ENCODE data around the gene NT5DC1.

The NT5DC1 gene

DNA sequence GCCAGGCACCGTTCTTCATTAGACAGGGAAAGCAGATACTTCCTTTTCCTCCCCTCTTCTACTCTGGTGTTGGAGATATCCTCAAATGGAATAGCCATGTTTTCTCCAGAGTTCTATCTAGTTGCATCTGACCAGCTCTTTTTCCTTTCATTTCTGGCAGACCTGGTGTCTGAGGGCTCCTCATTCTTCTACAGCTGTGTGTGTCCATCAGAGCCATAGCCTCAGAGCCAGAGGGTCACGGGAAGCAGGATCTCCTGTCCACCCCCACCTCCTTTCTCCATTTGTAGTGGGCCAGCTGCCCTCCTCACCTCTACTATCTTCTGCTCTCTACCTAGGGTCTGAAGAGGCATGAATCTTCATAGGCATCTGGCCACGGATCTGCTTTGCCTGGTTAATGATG, 96.2 kb downstream of the NT5DC1 start:
- no peak for DNase-seq

DNA sequence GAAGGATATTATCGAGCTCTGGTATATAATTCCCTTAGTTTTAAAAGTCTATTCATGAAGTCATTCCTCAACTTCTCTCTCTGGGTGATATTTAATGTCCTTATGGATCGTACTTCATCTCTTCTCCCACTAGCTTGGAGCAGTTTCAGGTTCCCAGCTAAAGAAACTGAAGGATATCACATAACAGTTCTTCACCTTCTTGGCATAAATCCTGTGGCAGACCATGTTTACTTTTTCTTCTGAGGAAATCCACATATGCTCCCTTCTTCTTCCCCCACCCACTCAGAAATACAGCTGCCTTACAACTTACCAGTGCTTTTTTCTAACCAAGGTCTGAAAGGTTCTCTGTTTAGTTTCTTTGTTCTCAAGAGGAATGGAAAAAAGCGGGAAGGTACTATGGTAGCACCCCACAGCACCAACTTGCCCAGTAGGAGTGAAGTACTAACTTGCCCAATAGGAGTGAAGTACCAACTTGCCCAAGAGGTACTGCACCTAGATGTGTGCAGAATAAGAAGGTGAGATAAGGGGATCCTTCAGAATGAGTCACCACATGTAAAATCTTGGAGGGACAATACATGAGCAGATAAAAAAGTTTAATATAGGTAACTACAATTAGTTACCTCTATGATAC, 100.1 kb downstream of the NT5DC1 start:
- DNase-seq = no peak

DNA sequence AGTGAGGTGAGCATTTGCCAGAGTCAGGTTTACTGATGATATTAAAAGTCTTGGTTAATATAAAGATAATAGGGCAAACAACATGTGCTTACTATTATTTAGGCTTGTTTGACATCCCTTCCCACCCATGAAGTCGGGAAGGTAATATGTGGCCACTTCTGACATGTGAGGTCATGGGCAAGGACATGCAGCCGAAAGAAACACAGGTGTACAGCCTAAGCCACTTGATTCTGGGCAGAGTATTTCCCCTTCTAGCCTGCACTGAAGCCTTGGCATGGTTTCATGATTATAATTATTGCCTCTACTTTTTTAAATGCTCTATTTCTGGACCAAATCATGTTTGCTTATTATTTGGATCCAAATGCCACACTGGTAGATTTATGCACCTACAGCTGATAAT, 100.9 kb downstream of the NT5DC1 start:
- DNase-seq = no peak

DNA sequence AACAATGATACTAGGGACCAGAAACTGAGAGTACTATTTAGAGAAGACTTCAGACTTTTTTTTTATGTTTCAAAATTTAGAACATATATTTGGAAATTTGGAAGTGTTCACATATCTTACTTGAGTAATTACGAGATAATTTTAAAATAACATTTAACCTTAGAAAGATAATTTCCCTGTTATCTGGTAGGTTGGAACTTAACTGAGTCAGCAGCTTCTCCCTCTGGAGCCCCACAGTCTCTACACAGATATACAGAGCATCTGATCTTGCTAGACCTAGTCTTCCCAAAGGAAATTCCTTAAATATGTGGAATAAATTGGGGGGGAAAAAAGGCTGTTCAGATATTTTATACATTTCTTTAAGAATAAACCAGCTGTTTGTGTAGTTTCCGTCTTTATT, 104.6 kb downstream of the NT5DC1 start:
- DNase-seq = peak; percentile 28

DNA sequence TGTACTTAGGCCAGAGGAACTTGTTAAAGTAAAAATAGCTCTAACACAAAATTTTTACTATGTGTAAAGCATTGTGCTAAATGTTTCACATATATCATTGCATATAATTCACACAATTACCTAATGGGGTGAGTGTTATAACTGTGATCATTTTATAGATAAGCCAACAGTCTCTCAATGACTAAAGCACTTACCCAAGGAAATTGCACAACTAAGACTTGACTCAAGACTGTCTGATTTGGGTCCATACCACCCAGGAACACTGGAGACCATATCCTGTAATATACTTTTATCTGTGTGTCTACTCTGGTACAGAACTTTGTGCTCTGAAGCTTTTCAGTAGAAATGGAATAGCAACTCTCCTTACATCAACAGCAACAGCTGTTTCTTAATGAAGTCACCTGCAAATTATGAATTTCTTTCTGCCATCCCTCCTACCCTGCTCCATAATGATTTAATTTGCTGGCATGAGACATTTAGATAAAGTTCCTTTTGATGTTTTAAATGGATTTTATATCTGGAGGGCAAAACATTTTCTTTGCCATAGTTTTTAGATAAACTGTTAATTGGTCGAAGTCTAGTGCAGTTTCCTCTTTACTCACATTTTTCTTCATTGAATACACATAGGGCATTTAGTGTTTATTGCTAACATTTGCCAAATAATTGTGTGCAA, 105.7 kb downstream of the NT5DC1 start:
- peak; percentile 68 for DNase-seq

DNA sequence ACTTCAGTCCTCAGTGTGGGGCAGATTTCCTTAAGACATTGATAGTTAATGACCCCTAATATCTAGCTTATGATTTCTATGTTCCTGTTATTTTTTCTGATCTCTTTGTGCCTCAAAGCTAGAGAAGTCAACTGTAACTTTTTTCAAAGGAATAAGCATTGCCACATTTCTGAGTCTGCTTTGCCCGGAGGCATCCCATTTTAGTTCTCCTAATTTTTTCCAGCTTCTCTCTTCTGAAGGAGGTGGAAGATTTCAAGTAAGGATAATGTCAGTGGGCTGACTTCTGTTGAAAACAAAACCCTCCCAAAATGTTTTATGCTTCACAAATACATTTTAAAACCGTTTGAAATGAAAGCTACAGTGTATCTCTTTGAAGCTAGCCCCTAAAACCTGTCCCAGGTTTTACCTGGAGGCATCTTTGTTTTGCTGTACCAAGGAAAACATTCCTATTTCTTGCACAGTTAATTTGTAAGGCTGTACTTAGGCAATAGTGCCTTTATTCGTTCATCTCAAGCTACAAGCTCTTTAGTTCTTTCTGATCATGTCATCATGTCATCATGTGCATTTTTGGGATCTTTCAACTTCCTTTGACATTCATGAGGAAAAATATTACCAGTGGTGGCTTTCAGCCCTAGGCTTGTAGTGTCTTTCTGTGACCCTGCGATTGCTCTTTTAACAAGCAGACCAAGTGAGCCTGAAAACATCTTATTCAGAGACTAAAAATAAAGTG, 107.6 kb downstream of the NT5DC1 start:
- no peak for DNase-seq

DNA sequence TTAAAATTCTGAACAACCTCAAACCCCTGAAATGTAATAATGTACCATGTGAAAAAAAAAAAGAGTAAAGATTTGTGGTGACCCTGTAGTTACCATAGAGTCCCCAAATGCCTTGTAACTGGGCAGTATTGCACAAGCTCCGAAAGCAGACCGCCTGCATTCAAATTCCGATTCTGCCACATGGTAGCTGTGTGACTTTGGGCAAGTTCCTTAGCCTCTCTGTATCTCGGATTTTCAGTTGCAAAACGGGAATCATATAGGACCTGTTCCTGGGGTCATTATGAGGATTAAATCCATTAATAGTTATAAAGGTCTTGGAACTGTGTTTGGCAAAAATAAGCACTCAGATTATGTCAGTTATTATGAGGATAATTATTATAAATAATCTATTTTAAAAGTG, 109.7 kb downstream of the NT5DC1 start:
- no peak for DNase-seq

DNA sequence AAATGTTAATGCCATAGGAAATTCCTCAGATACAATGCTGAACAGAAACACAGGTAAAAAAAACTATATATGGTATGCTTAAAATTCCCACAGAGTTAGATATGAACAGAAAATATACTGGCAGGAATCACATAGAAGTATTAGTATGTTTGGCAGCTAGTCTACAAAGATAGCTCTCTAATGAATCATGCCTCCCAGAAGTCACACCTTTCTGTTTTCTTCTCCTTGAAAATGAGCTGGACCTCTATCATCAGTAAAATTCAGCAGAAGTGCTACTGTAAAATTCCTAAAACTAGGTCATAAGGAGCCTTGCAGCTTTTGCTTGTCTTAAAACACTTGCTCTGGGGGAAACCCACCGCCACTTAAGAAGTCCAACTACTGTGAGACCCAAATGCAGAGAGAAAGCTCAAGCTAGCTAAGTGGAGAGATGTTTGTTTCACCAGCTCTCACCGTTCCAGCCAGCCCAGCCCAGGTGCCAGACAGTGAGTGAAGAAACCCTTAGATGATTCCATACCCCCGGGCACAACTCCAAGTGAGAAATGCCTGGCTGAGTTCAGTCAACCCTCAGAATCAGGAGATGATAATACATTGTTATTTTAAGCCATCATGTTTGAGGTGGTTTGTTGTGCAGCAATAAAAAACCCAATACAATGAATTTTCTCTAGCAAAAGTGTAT, 110.2 kb downstream of the NT5DC1 start:
- peak; percentile 68 for DNase-seq

DNA sequence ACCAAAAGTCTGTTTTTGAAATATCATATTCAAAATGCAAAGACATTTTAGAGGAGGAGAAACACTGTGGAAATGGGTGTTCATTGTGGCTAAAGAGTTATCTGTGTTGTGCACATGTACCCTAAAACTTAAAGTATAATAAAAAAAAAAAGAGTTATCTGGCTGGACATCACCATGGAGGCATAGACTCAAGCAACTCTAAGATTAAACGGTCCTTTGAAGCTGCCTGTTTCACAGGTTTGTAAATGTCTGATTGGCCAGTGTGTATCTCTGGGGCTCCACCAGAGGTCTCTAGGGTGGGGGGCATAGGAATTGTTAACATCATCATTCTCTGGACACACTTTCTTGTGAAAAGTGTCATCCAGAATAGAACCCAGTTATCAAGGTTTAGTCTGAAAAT, 114.0 kb downstream of the NT5DC1 start:
- DNase-seq = no peak

DNA sequence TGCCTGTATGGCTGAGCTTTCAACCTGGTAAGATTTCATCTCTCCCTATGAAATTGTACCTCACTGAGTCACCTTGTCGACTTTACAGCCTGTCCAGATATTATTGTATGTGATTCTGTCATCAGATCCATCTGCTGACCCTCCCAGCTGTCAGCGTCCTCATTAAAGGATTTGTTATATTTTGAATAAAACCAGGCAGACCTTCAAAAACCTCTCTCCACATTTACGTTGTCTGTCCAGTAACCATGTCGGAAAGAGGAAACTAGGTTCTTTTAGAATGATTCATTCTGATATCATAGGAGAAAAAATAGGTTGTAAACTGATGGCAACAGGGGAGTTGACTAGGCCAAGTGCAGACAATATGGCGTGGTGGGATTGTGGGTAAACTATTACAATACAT, 114.8 kb downstream of the NT5DC1 start:
- peak; percentile 20 for DNase-seq

DNA sequence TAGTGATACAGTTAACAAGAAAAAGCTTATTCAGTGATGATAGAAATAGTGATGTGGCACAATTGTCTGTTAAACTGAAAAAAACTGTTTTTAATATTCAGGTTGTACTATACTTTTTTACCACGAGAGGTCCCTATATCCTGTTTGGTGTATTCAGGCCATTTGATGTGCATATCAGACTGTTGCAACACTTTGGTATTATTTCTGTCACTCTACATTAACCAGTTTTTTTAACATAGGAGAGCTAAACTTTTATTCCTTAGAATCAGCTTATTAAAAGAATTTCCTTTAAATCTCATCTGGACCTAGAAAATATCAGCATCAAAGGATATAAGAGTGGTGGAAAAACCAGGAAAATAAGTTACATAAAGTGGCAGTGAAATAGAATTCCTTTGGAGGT, 116.4 kb downstream of the NT5DC1 start:
- DNase-seq = peak; percentile 57

DNA sequence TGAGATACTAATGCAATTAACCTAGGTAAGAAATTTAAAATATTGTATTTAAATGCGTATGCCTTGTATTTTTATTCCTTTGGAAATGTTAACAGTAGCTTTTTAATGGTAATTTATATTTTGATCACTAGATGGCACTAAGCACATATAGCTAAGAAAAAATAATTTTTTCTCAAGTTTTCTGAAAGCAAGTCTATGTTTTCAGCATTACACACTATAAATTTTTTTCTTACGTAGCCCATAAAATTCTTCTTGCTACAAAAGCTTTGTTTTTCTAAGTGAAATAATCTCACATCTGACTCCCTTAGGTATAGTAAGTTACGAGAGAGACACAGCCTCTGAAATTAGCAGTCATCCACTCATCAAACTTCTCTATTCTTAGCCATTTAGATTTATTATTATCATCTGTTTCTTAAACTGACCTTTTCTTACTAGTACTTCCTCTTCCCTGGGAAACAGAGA, 117.5 kb downstream of the NT5DC1 start:
- peak; percentile 16 for DNase-seq

DNA sequence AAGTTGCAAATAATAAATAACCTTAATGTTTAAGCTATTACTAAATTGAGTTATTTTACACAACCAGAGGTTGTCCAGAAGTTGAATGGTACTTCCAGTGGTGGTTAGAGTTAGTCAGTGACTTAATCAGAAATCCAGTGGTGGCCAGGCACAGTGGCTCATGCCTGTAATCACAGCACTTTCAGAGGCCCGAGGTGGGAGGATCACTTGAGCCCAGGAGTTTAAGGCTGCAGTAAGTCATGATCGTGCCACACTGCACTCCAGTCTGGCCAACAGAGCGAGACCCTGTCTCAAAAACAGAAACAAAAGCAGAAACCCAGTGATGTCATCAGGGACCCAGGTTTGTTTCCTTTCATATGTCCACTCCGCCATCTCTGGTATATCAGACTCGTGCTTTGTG, 118.2 kb downstream of the NT5DC1 start:
- no peak for DNase-seq

DNA sequence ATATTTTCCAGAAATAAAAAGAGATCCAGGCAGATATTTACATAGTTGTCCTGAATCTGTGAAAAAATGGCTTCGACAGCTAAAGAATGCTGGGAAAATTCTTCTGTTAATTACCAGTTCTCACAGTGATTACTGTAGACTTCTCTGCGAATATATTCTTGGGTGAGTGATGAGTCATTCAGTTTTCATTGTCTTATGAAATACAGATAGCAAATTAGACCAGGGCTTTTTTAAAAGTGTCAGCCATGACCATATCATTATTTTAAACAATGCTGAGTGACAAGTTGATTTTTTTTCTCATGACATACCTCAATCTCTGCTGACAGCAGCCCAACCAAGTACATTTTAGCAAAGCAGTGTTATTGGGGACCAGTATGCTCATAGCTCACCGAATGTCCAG, 120.4 kb downstream of the NT5DC1 start:
- DNase-seq = peak; percentile 61

DNA sequence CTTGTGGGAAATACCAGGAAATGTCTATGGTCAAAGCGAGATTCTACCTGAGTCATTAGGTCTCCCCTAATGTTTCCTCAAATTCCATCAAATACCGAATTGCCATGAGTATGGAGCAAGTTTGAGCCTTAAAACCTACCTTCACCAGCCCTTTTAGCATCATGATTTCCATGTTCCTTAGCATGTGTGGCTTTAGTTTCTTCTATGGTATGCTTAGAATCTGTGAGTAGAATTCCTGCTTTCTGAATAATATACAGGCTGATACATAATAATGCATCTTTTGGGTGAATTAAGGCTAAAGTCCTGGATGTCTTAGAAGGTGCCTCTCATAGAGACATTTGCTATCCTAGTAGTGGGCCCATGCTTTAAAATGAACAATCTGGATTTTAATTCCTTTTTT, 121.3 kb downstream of the NT5DC1 start:
- peak; percentile 53 for DNase-seq

DNA sequence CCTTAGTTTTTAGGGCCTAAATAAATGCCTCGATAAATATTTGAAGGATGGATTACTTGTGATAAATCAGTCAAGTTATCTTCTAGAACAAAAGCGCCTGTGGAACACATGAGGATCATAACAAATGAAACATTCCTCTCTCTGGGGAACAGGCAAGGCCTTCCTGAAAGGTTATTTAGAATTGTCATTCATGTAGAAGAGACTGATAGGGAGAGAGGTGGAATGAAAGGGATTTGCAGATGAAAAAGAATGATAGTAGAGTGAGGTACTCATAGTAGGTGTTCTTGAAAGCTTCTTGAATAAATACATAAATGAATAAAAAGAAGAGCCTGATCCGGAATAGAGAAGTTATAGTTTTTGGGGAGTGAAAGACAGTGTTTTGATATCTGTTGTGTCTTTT, 122.7 kb downstream of the NT5DC1 start:
- no peak for DNase-seq

DNA sequence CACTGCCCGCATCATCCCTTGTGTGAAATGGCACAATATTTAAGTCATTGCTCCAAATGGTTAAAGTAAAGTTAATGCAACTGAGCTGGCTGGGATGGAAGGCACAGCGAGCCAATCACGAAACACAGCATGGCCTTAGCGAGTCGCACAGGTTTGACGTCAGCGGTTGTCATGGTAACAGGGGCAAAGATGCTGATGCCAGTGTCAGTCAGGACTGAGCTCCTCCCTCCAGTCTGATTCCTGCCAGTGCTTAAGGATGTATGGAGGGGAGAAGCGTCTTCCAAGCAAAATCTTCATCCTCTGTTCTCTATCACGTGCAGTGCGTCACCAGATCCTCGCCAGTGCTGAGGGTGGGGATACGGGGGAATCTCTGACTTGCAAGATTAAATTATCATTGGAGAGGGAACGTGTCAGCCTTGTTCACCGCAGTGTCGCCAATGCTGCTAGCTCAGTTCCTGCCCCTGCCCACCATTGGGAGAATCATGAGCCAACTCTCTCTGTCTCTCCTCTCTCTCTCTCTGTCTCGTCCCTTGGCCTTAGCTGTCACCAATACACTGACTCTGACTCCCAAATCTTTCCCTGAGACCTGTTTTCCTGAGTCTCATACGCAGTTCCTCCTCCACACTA, 128.7 kb downstream of the NT5DC1 start:
- peak; percentile 97 for DNase-seq

DNA sequence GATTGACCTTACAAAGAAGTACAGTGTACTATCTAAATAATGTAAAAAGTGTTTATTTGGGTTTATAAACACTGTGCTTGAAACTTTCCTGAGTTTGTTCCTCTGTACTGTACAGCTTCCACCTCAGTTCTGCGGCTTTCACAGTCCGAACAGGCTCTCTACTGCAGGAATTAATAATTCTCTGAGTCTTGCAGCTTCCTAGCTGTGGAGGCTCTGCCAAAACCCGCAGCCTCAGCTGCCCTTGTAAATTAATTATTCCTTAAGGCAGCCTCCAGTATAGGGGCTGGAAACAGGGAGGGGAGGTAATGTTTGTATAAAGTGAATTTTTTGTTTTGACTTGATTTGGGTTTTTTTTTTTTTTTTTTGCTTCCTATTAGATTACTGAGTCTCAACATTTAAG, 134.0 kb downstream of the NT5DC1 start:
- DNase-seq = no peak

DNA sequence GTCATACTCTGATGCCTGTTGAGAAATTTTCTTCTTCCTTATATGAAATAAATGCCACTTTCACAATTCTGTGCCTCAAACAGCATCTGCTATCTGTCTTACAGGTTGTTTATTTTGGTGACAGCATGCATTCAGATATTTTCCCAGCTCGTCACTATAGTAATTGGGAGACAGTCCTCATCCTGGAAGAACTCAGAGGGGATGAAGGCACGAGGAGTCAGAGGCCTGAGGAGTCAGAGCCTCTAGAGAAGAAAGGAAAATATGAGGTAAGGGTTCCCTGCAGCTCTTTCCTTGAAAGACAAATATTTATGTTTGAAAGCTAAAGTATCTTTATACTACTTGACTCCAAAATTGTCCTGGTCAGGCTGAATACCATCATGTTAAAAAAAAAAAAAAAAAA, 137.4 kb downstream of the NT5DC1 start:
- no peak for DNase-seq

DNA sequence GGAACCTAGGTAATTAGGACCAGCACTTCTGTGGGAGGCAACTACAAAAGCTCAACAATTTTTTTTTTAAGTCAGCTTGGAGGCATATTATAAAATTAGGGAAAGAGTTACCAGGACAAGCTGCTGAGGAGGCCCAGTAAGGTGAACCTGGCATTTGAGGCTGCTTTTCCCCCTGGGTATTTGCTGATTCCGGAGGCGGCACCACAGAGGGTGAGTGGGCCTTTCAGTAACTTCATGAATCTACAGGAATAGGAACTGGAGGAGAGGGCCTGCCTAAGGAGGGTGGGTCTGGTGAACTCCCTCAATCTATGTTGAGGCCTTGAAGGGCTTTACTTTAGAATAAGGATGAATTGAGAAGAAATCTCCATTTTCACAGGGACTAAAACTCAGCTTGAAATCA, 138.6 kb downstream of the NT5DC1 start:
- no peak for DNase-seq

DNA sequence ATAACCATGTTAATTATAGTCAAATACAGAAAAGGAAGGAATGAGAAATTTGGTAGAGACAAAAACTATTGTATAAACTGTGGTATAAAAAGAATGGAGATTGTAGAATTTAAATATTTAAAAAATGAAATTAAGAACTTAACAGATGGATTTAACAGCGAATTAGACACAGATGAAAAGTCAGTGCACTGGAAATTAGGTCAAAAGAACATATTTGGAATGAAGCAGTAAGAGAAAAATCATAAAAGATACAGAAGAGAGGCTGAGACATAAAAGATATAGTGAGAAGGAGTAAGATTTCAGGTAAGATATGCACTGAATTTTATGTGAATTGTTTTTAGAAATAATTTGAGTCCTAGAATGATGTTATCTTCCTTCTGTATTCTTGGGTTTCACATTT, 139.2 kb downstream of the NT5DC1 start:
- no peak for DNase-seq

DNA sequence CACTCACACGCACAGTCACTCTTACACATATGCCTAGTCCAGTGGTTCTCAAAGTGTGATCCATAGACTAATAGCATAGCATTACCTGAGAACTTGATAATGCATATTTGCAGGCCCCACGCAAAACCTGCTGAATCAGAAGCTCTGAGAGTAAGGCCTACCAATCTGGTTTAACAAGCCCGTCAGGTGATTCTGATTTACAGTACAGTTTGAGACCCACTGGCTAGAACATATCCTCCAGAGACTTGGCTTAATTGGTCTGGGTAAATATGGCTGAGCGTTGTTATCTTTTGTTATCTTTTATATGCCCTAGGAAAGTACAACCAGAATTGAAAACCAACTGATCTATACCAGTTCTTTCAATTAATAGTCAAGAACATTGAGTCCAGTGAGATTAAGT, 143.6 kb downstream of the NT5DC1 start:
- DNase-seq = no peak

DNA sequence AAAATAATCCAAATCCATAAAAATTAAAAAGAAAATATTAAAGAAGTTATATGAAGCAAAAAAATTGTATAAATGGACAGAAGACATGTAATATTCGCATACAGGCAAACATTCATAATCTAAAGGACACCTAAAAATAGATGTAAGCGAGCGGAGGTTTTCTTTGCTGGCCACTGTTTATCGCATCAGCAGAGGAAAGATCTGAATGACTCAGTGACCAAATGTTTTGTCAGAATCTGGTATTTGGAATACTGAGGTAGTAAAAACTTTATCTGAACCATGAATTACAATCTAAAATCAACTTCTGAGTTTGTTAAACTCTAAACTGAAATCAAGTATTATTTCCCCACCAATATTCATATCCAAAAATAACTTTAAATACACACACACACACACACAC, 145.4 kb downstream of the NT5DC1 start:
- peak; percentile 53 for DNase-seq
